ENCODE data around the gene HNRNPH2.

Gene HNRNPH2

DNA sequence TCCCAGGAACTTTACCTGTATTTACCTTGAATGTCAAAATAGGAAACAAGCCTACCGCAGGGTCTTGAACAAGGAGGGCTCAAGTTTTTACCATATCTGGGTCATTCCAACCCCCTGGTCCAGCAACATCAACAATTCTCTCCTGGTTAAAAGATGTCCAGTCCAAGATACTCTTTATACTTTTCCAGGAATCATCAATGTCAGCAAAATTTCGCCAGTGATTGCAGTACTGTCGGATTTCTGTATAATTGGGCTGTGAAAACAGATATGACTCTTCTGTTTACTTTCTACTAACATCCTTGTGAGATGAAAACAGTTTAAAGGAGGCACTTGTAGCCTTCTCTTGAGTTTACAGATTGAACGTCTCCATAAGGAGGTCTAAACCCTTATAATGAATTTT is 9.3 kb upstream of the HNRNPH2 start:
- DNase-seq = no peak

DNA sequence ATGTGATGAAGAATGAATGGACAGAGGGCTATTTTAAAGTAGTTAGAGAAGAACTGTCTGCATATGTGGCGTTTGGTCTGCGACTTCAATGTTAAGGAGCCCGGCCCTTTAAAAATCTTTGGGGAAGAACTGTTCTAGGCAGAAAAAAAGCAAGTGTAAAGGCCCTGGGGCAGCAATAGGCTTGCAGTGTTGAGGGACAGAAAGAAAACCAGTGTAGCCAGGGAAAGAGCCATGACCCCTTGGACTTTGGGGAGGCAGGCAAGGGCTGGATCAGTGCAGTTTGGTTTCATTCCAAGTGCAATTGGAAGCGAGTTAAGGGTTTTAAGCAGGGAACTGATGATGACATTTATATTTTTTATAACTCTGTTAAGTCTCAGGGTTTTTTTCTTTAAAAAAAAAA is 8.2 kb upstream of the HNRNPH2 start:
- no peak for DNase-seq

DNA sequence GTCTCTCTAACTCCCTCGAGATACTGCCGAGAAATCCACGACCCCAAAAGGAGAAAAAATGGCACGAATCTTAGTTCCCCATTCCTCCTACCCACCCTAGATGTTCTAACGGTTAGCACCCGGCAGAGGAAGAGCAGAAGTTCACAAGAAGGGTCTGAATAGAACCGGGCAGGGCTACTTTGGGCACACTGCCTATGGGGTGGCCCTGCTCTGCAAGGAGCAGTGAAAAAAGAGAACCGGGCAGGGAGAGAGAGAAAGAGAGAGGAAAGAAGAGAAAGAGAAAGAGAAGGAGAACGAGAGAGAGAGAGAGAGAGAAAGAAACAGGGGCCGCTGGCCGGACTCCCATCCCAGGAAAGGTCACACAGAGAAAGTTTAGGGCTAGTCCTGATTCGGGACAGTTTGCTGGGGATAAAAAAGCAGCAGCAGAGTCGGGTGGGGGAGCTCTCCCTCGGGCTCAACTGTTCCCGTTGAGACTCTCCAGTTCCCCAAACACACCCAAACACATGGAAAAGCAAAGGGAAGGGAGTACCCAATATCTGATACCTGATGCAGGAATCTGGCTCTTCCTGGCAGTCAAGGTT is 765 bp upstream of the HNRNPH2 start:
- no peak for DNase-seq

DNA sequence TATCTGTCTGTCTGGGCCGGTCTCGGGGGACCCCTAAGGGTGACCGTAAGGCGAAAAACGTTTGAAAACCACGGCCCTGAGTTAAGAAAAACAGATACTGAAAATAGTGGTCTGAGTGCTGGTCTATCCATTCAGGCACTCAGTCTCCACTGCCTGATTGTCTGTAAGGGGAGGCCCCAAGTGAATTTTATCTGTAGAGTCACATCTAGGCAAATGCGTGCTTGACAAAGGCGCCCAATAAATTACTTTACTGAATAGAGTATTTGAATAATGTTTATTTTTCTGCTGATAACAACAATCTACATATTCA is 465 bp downstream of the HNRNPH2 start:
- no peak for DNase-seq

DNA sequence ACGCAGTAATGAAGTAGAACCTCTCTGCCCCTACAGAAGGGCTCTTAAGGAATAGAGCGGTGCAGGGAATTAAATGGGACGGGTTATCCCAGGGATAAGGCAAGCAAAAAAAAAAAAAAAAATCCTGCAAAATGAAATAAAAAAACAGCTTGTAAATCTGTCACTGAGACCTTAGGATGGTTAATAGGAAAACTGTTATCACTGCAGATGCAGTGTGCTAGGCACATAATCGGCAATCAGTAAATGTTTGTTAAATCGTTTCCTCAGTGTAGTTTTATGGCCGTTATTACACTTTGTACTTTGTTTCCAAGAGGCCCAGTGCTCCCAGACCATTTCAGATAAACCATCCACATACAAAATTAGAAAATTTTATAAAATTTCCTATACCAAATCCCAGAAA is 1.0 kb downstream of the HNRNPH2 start:
- DNase-seq = no peak

DNA sequence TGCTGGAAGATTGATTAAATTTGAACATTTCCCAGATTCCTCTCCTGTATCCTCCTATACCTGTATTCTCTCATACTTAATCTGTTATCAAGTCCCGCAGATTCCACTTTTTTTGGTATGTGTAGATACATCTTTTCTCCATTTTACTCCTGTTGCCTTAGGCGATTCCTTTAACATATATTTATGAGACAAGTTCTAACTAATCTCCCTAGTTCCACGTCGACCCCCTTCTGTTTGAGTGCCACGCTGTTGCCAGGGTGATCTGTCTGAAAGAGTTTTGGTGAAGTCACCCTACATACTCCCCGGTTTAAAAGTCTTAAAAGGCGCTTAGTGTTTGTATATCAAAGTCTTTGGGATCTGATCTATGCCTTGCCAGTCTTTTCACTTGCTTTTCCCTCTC is 2.4 kb downstream of the HNRNPH2 start:
- DNase-seq = no peak

DNA sequence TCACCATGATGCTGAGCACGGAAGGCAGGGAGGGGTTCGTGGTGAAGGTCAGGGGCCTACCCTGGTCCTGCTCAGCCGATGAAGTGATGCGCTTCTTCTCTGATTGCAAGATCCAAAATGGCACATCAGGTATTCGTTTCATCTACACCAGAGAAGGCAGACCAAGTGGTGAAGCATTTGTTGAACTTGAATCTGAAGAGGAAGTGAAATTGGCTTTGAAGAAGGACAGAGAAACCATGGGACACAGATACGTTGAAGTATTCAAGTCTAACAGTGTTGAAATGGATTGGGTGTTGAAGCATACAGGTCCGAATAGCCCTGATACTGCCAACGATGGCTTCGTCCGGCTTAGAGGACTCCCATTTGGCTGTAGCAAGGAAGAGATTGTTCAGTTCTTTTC is 4.0 kb downstream of the HNRNPH2 start:
- no peak for DNase-seq

DNA sequence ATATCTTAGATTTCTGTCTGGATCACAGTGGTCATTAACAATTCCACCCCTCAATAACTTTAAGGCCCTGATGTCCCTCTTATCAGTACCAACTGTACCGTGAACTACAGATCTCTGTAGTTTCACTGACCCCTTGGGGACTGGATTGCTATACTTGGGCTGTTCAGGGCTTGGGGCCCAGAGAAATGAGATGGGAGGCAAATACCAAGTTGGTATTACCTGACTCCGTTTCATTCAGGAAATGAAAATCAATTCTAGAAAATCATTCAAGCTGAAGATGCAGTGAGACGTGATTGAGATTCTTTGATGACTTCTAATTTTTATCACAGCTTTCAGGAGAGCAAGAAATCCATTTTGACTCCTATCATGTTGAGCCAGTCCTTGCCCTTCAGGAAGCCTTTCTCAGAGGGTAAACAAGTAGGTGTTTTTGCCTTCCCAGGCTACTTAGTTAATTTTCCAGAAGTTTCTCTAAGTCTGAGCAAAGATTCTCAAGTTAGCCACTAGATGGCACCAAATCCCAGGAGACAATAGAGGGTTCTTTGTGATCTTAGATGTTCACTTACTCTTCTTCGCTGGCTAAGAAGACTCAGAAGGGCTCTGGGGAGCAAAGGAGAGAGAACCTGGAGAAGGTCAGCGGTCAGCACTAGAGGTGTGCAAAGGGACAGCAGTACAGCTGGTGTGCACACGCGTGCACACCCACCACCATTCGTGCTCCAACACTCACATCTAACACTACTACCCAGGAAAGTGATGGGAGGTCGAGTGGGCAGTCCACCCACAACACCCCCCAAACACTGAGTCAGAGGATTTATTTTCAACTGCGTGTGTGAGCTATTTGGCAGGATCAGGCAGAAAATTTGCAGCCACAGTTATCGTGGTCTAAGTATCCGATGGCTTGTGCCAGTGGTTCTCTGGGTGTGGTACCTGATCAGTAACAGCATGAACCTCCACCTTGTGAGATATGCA is 7.4 kb downstream of the HNRNPH2 start:
- DNase-seq = no peak

DNA sequence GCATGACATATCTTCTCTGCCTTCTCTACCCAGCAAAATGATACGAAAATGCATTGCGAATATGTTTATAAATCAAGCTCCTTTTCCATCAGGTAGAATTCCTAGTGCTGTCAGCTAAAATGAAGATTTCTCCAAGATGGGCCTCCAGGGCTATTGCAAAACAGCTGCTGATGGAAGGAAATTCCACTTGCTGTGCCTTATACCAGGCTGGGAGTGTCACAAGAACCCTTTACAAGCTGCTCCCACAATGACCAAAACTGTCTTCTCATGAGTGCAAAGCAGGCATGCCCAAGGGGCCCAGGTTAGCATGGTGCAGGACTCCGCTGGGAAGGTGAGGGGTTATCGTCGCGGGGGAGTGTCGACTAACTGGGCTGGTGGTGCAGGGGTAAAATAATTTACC is 8.7 kb downstream of the HNRNPH2 start:
- no peak for DNase-seq

DNA sequence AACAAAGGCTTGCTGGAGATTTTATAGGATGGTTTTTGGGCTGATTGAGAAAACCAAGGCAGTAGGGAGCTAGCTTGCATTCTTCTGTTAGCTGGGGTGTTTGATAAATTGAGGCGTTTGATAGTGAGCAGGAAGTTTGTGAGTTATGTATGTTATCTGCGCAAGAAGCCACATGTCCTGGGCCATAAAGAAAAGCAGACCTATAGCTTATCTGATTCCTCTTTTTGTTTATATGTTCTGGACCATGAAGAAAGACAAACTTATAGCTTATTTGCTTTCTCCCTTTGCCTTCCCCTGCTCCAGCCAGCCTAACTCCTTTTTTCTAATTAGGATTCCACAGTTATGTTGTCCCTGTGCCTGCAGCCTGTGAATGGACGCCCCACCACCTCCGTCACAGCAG is 9.2 kb downstream of the HNRNPH2 start:
- no peak for DNase-seq

DNA sequence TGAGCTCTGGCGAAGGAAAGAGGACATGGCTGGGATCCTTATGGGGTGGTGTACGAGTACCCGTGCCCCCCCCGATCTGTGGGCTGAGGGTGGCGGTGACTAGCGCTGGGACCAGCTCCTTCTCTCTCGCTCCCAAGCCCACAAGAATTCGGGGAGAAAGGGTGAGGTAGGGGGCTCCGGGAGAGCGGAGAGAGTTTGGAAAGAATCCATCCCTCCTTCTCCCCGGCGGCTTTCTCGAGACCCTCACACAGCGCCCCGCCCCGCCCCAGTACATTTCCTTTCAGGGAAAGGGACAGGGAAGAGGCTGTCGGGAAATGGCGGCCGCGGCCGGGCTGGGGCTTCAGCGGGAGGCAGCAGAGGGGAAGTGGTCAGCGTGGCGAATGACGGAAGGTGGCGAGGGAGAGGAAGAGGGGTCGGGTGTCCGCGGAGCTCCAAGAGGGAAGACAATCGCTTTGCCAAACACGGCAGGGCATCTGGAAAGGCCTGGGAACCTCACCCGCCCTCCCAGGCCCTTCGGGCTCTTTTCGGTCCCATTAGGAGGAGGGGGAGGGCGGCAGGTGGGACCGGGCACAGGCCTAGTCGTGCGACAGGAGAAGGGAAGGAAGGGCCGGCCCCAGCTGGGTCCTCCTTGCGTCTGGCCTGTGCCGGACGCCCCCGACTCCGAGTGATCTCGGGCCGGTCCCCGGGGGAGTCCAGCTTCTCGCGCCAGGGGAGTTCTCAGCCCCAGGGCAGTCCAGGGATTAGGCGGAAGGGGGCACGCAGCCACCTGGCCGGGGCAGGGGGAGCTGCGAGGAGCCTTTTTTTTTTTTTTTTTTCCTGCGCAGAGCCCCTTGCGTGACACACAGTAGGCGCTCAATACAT is 10.2 kb downstream of the HNRNPH2 start:
- DNase-seq = peak; percentile 31

DNA sequence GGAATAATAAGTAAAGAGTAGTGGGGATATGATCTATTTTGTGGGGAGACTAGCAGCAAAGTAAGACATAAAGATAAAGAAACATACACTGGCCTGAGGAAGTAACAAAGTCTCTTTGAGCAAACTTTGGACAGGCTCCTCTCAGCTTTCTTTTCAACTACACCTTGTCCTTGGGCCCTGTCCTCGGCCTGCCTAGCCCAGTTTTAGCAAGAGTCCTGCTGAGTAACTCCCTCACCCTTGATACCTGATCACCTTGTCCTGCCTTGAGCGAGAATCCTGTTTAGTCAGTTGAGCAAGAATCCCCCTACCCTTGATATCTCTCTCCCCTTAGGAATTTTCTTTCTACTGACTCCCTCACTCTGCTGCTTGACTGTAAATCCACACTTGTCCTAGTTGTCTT is 11.5 kb downstream of the HNRNPH2 start:
- DNase-seq = no peak

DNA sequence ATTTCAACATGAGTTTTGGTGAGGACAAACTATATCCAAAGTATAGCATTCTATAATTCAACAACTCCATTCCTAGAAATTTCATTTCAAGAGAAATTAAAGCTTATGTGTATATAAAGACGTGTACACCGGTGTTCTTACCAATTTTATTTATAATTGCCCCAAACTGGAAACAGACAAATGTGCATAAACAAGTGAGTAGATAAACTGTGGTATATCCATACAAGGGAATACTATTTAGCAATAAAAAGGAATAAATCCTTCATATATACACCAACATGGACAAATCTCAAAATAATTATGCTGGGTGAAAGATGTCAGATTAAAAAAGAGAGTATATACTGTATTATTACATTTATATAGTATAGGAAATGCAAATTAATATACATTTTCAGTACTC is 19.9 kb downstream of the HNRNPH2 start:
- no peak for DNase-seq

DNA sequence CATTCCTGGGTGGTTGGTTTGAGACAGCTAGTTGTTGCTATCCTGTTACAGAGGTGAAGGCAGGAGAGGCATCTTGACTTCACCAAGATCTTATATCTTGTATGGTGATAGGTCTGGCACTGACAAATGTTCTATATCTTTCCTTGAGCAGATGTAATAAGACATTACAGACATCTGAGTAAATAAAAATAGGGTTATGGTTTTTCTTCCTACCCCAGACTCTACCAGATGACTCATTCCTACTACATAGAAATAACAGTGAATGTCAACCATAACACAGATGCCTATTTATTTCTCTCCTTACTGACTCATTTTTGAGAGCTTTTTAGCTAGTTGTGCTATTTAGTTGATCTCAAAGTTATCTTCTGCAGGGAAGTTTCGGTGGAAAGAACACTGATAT is 21.9 kb downstream of the HNRNPH2 start:
- no peak for DNase-seq

DNA sequence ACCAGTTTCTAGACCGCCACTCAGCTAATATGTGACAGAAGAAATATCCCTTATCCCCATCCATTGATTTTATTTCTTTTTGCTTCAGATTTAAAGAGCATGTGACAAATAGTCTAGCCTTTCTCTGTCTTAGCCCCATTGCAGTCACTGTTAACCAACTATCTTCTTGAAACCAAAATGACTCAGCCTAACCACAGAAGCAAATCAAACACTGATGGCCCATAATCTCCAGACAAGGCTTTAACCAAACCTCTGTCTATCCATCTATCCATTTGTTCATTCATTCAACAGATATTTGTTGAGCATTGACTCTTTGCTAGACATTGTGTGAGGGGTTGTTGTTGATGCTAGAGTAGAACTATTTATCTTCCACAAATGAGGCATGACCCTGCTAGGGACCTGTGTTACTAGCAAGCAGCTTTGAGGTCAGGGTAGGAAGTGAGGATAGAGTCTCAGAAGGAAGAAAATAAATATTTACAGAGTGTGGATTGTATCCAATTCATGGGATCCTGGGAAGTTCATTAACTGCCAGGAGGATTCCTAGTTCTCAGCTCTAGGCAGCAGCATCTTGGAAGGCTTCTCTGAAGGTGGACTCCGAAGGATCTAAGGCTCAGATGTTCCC is 22.5 kb downstream of the HNRNPH2 start:
- no peak for DNase-seq

DNA sequence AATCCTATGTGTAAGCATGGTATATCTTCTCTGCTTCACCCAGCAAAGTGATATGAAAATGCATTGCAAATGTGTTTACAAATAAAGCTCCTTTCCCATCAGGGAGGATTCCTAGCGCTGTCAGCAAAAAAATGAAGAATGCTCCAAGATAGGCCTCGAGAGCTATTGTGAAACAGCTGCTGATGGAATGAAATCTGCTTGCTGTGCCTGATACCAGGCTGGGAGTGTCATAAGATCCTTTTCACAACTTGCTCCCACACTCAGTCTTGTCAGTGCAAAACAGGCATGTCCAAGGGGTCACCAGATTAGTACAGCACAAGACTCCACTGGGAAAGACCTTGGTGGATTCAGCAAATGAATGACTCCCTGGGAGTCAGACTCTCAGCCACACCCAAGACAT is 34.1 kb downstream of the HNRNPH2 start:
- no peak for DNase-seq

DNA sequence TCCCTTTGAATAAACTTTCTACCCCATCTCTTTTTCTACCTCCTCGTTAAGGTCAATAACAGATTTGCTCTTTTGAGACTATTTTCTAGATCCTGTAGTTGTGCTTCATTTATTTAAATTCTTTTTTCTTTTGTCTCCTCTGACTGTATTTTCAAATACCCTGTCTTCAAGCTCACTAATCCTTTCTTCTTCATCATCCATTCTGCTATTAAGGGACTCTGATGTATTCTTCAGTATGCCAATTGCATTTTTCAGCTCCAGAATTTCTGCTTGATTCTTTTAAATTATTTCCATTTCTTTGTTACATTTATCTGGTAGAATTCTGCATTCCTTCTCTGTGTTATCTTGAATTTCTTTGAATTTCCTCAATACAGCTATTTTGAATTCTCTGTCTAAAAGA is 41.3 kb downstream of the HNRNPH2 start:
- no peak for DNase-seq

DNA sequence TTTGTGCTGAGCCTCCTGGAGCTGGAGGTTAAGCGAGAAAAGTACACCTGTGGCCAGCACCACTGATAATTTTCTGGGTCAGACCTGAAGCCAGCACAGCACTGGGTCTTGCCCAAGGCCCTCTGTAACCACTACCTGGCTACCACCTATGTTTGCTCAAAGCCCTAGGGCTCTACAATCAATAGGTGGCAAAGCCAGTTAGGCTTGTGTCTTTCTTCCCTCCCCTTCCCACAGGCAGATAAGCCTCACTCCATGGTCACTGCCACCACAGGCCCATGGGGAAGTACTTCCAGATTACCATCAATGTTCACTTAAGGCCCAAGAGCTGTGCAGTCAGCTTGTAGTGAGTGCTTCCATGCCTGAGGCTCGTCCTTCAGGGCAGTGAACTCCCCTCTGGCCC is 42.1 kb downstream of the HNRNPH2 start:
- DNase-seq = no peak

DNA sequence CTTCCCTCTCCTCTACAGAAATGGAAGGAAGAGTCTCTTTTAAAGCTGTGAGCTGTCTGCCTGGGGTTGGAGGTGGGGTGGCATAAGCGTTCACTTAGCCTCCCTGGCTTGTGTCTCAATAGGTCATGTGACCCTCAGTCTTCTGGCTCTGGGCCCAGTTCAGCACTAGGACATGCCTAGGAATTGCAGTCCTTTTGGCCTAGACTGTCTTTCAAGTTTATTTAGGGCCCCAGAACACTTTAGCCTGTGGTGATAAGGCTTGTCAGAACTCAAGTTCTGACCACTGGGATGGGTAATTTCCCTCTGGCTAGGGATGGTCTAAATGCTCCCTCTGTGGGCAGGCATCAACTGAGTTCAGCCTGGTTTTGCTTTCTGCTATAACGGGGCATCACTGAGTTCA is 42.9 kb downstream of the HNRNPH2 start:
- DNase-seq = no peak

DNA sequence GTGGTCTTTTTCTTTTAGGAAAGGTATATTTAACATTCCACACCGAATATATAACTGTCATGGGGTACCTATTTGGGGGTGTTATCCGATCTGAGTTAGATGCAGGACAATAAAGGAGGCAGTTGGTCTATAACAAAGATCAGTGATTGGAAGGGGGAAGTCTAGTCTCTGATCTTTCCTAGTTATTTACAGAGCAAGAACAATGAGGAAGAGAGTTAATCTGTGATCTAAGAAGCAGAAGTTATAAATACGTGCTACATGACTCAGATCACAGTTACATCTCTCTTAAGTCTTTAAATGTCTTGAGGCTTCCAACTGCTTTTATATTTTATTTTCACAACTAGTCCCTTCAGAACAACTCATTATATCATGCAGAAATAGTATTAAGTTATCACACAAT is 44.0 kb downstream of the HNRNPH2 start:
- DNase-seq = no peak

DNA sequence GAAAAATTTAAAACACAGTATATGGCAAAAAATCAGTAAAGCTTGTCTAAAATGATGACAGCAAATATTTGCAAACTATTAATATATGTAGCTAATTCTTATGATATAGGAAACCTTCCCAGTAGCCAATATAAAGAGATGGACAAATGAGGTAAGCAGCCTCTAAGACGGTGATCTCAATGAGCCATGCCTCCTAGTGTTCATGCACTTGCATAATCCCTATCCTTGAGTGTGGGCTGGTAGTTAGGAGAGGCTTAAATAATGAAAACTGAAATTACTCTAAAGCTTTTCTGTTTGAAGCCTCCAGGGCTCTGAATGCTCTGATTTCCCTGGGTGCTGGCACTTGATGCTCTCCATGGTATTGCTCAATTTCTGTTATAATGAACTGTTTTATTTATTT is 52.6 kb downstream of the HNRNPH2 start:
- no peak for DNase-seq

DNA sequence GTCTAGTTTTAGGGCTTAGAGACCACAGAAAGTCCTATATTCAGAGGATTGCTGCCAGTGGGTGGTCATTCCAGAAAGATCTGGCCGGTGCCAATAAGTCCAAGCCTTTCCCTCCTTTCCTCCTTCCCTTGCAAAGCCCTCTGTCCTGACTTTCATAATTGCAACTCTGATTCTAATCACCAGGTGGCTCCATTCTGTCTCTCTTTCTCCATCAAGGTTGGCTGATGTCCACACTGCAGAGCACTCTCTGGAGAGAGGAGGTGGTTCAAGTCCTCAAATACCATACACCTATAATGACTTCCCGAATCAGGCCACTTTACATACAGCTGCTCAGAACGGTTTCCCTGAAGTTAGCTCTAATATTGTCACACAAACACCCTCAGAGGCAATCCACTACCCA is 54.9 kb downstream of the HNRNPH2 start:
- DNase-seq = no peak

Measured in stimulated activated CD4-positive, alpha-beta T cell treated with anti-CD3 and anti-CD28 coated beads, Interleukin-12 subunit alpha, Interleukin-12 subunit beta, amount 100 ng/mL, for 4 hours (primary cell).